ENCODE measurements around the gene MYH11.

Gene MYH11

GRCh38 chr16:15776572-15776971 is 80.3 kb downstream of the MYH11 start:
- no peak for DNase-seq

DNA sequence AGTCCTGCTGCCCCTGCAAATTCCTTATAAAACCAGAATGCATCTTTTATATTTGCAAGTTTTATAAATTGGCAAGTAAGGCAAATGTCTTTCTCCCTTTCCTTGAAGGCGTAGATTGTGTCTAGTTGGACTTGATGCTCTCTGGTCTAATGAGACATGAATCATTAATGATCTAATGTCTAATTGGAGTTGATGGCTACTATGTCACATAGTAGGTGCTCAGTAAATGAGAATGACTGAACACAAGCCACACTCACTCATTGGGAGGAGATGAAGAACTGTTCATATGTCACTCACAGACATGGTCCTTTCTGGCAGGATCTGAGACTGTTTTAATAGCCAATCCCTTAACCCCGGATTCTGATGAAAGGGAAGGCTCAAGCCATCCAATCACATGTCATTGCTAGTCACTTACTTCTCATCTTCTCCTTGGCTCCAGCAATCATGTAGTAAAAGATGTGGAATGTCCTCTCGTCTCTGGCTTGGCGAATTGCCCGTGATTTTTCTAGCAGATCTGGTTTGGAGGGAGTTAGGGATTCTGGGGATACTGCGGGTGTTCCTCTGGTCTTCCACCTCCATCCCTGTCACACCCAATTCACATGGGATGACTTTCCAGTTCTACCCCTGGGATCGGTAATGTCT is 81.0 kb downstream of the MYH11 start:
- DNase-seq, result peak; percentile 12

DNA sequence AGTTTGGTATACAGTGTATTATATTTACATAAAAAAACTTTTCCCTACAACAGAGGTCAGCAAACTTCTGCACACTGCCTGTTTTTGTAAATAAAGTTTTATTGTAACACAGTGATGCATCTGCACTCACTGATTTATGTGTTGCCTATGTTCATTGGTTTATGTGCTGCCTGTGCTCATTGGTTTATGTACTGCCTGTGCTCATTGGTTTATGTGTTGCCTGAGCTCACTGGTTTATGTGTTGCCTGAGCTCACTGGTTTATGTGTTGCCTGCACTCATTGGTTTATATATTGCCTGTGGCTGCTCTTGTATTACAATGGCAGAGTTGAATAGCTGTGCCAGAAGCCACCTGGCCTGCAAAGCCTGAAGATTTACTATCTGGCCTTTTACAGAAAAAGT is 81.6 kb downstream of the MYH11 start:
- DNase-seq, result peak; percentile 10

DNA sequence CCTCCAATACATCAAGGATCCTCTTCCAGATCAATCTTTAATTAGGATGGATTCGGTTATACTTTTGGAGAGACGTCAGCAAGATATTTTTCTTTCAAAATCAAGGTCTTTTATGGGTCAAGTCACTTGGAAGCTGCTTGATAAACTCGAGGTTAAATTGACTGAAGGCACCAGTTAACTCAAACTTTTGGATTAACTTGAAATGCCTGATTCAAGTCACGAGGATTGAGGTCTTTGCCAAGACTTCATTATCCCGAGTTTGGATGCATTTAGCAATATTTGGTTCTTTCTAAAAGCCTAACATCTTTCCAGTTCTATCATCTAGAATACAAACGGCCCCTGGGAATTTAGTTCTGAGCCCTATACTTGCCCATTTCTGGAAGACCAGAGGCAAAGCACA is 82.9 kb downstream of the MYH11 start:
- DNase-seq, result no peak

DNA sequence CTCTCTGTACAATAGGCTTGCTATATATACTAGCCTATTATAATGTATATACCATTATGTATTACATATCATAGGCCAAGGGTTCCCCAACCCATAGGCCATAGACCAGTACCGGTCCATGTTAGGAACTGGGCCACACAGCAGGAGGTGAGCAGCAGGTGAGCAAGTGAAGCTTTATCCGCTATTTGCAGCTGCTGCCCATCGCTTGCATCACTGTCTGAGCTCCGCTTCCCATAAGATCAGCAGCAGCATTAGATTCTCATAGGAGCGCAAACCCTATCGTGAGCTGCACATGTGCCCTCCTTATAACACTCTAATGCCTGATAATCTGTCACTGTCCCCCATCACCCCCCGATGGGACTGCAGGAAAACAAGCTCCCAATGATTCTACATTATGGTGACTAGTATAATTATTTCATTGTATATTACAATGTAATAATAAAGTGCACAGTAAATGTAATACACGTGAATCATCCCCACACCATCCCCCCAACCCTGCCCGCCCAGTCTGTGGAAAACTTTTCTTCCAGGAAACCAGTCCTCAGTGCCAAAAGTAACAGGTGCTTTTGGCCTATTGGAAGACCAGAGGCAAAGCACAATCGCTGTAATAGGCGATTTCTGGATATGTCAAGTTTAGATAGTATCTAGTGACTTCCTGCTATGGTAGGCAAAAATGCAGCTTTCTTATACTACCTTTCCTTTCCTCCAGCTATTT is 84.1 kb downstream of the MYH11 start:
- no peak for DNase-seq

GRCh38 chr16:15771694-15772093 is 85.1 kb downstream of the MYH11 start:
- no peak for DNase-seq

GRCh38 chr16:15770512-15770911 is 86.3 kb downstream of the MYH11 start:
- peak; percentile 30 for DNase-seq

GRCh38 chr16:15770107-15770506 is 86.7 kb downstream of the MYH11 start:
- no peak for DNase-seq

GRCh38 chr16:15769239-15769638 is 87.6 kb downstream of the MYH11 start:
- no peak for DNase-seq

GRCh38 chr16:15768201-15768600 is 88.6 kb downstream of the MYH11 start:
- no peak for DNase-seq

DNA sequence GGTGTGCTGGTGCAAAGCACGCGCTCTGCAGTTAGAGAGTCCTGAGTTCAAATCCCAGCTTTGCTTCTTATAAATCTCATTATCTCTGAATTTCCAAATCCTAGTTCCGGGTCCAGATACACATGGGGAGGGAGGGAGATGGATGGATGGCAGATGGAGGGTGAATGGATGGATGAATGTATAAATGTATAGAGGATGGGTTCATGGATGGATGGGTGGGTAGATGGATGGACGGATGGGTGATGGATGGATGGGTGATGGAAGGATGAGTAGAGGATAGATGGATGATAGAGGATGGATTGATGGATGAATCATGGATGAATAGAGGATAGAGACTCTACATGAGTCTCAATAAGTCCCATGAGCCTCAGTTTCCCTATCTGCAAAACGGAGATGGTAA is 89.9 kb downstream of the MYH11 start:
- DNase-seq, result no peak

- peak; percentile 10 for DNase-seq
Measured at GRCh38 chr16:15765880-15766279, 90.9 kb downstream of the MYH11 start.

DNA sequence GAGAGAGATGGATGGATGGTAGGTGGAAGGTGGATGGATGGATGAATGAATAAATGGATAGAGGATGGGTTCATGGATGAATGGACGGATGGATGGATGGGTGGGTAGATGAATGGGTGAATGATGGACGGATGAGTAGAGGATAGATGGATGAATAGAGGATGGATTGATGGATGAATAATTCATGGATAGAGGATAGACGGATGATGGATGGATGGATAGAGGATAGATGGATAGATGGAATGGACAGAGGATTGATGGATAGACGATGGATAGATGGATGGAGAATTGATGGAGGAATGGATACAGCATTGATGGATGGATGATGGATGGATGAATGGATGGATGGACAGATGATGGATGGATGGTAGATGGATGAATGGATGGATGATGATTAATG is 91.7 kb downstream of the MYH11 start:
- no peak for DNase-seq

GRCh38 chr16:15764112-15764511 is 92.7 kb downstream of the MYH11 start:
- DNase-seq, result no peak

DNA sequence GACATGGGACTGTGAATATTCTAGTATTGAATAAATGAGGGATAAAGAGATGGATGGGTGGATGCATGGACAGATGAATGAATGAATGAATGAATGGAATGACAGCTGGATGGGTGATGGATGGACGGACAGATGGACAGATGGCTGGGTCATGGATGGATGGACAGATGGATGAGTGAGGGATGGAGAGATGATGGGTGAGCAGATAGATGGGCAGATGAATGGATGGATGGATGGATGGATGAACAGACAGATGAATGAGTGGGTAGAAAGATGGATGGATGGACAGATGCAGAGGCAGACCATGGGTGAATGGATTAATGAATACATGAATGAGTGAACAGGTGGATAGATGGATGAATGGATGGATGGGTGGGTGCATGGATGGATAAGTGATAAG is 96.7 kb downstream of the MYH11 start:
- DNase-seq, result no peak

GRCh38 chr16:15759070-15759469 is 97.8 kb downstream of the MYH11 start:
- DNase-seq, result no peak

DNA sequence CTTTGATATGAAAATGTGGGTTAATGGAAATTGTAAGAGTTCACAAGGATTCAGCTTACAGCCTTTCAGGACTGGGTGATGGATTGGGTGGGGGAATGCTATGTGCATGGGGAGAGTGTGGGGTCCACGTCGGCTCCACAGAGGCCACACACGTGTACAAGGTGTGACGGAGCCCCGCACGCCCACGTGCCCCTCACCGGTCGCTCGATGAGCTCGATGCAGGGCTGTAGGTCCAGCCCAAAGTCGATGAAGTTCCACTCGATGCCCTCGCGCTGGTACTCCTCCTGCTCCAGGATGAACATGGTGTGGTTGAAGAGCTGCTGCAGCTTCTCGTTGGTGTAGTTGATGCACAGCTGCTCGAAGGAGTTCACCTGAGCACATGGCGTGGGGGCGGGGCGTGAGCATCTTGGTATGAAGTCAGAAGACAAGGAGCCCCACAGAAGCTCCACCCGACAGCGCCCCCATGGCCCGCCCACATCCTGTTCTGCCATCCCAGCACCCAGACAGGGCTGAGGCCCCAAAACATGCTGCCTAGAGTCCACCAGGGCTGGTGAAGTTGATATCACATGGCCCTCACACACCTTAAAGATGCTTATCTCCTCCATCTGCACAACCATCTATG is 99.1 kb downstream of the MYH11 start:
- no peak for DNase-seq

- DNase-seq, result no peak
Measured at GRCh38 chr16:15757077-15757386, 99.8 kb downstream of the MYH11 start.

DNA sequence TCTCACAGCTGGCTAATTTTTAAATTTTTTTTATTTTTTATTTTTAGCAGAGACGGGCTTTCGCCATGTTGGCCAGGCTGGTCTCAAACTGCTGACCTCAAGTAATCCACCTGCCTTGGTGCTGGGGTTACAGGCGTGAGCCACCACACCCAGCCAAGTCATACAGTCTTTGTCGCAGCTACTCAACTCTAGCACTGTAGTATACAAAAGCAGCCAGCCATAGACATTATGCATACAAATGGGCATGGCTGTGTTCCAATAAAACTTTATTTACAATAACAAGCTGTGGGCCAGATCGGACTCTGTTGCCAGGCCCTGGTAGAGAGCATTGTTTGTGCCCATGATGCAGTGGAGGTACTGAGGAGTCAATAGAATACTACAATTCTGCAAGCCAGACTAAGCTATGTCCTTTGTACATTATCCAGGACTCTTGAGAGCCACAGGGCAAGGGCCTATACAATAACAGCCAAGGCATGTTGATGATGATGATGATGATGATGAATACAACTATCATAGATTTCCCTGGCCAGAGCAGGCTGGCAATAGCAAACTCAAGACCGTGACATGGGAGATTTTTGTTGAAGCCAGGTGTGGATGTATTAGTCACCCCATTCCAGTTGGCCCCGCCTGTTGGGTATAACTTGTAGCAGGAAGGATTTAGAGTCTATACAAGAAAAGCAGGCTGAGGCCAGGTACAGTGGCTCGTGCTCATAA is 101.8 kb downstream of the MYH11 start:
- DNase-seq, result no peak

- no peak for DNase-seq
Measured at GRCh38 chr16:15752717-15753488, 103.9 kb downstream of the MYH11 start.

DNA sequence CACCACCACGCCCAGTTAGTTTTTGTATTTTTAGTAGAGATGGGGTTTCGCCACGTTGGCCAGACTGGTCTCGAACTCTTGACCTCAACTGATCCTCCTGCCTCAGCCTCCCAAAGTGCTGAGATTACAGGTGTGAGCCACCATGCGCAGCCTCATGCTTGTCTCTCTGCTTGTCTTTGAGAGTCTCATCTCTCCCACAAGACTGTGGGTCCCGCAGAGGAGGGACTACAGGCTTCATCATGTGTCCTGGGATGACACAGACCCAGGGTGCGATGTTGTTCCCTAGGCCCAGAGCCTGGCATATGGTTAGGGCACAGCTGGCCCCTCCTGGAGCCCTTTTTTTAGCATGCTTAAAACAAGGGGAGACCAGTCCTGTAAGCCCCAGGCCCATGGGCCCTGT is 104.9 kb downstream of the MYH11 start:
- DNase-seq, result no peak

DNA sequence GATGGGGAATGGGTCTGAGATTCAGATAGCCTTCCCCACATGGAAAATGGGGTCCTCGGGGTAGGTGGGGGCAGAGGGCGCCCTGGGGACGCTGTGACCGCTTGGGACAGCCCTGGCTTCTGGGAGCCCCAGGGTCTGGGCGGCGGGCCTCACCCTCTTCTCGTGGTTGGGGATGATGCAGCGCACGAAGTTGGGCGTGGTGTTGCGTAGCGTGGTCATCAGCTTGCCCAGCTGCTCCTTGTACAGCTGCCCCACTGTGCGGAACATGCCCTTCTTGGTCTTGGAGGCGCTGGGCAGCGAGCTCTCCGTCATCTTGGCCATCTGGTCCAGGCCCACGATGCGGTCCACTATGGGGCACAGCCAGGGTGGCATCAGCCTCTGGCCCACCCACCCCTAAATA is 106.8 kb downstream of the MYH11 start:
- no peak for DNase-seq

DNA sequence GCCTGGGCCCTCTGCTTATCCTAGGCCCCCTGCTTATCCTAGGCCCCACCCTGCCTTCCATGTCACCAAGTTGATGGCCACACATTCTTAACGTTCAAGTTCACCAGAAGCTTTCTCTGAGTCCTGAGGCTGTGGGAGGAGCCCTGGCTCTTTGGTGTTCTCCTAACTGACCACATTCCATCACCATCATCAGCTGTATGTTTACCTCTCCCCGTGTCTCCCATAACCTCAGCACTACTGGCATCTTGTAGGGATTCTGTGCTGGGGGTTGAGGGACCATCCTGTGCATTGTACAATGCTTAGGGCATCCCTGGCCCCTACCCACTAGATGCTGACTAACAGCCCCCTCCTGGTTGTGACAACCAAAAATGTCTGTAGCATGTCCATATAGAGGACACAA is 107.5 kb downstream of the MYH11 start:
- DNase-seq, result no peak
